HCT116 (cell line): ENCODE results near the gene TMEM186. TPM values are rescaled to one million over a fixed set of nuclear protein-coding genes. Genes with fewer than 3 reads are reported as not detected.

ENCODE experiments used
- ATAC-seq: fragments of 200-7000 bp; cut with Tn5 transposase; 2 replicates; pipeline ENCODE4 v1.9.1; 2020; ENCODE audit warnings: mild to moderate bottlenecking, moderate library complexity
- BruUV-seq: library from RNA; stranded (reverse); fragments of 400-500 nt; replicated peaks from 2 replicates; lab custom pipeline; 2021; lab: Mats Ljungman, UMichigan
- CTCF ChIA-PET: fragments of 300-600 bp; sonication (Branson Sonifier 250); formaldehyde crosslinking; loops from one replicate; lab custom pipeline; 2021; ENCODE audit warnings: antibody characterized with exemption; lab: Charles Lee
- POLR2A ChIA-PET: fragments of 300-600, 350-600 bp; sonication (Branson Sonifier 250); formaldehyde crosslinking; loops from one replicate; lab custom pipeline; 2021; ENCODE audit warnings: antibody characterized with exemption; lab: Charles Lee
- RAD21 ChIA-PET, 2 experiments: fragments of 300-600 bp; sonication (Branson Sonifier 250); formaldehyde crosslinking; loops; one replicate each; lab custom pipeline; 2023; ENCODE audit warnings: low total read pairs in 2 of 2; ENCODE audit not compliant: uncharacterized antibody in 2 of 2, unreplicated experiment in 2 of 2, low non-redundant PET in 1 of 2; lab: Charles Lee
- DNase-seq: peaks from one replicate; pipeline ENCODE4 v3.0.0-alpha.2; 2010; ENCODE audit warnings: low read depth, low spot score
- H2AFZ ChIP-seq: fragments of 200-600 bp; shearing (Covaris generic), sonication (generic); 2 replicates; pipeline ENCODE4 v1.6.1; 2017; ENCODE audit warnings: low read depth, mixed run types, mixed read lengths, antibody characterized with exemption, low read length; ENCODE audit not compliant: poor library complexity, severe bottlenecking
- H3K27ac ChIP-seq: 2 replicates; pipeline ENCODE4 v1.5.1; 2012; ENCODE audit warnings: low read depth, low read length
- H3K27me3 ChIP-seq: fragments of 200-600 bp; sonication (generic); 2 replicates; pipeline ENCODE4 v1.6.1; 2016; ENCODE audit warnings: mixed run types, low read length, mixed read lengths; ENCODE audit not compliant: insufficient read depth
- H3K36me3 ChIP-seq, 2 experiments: fragments of 200-500 bp in 1 of 2; fragments of 200-600 bp in 1 of 2; sonication (Bioruptor generic) in 1 of 2; sonication (generic) in 1 of 2; 2 replicates each; pipeline versions ENCODE4 v1.5.1 to v1.6.1; 2014 to 2016; ENCODE audit warnings: low read length in 2 of 2, inconsistent platforms in 1 of 2, mixed read lengths in 1 of 2, mixed run types in 1 of 2; ENCODE audit not compliant: insufficient read depth in 2 of 2, control insufficient read depth in 1 of 2
- H3K4me1 ChIP-seq, 2 experiments: fragments of 200-600 bp in 1 of 2; sonication (generic) in 1 of 2; 2 replicates each; pipeline versions ENCODE4 v1.5.1 to v1.6.1; 2012 to 2017; ENCODE audit warnings: low read length in 2 of 2, inconsistent platforms in 1 of 2, mild to moderate bottlenecking in 1 of 2, mixed read lengths in 1 of 2, mixed run types in 1 of 2, moderate library complexity in 1 of 2; ENCODE audit not compliant: insufficient read depth in 2 of 2, control insufficient read depth in 1 of 2
- H3K4me2 ChIP-seq: fragments of 200-600 bp; sonication (generic); 2 replicates; pipeline ENCODE4 v1.6.1; 2017; ENCODE audit warnings: mixed run types, low read length, mixed read lengths
- H3K4me3 ChIP-seq, 2 experiments: fragments of 200-600 bp in 1 of 2; sonication (generic) in 1 of 2; replicated peaks in 1 of 2; 2 replicates each; pipeline ENCODE4 v1.5.1; 2011 to 2016; ENCODE audit warnings: low read length in 2 of 2, control low read depth in 1 of 2, low read depth in 1 of 2, mild to moderate bottlenecking in 1 of 2, mixed read lengths in 1 of 2, mixed run types in 1 of 2
- H3K79me2 ChIP-seq: fragments of 200-600 bp; sonication (generic); 2 replicates; pipeline ENCODE4 v1.6.1; 2017; ENCODE audit warnings: mild to moderate bottlenecking, mixed run types, low read length, moderate library complexity, mixed read lengths; ENCODE audit not compliant: insufficient read depth
- H3K9ac ChIP-seq: fragments of 200-600 bp; sonication (generic); 2 replicates; pipeline ENCODE4 v1.6.1; 2016; ENCODE audit warnings: low read length, mixed read lengths
- H3K9me2 ChIP-seq: fragments of 200-600 bp; sonication (generic), shearing (Covaris generic); 2 replicates; pipeline ENCODE4 v1.6.1; 2017; ENCODE audit warnings: mixed run types, mild to moderate bottlenecking, moderate library complexity; ENCODE audit not compliant: insufficient read depth
- H3K9me3 ChIP-seq, 2 experiments: fragments of 200-500 bp in 1 of 2; fragments of 200-600 bp in 1 of 2; sonication (Bioruptor generic) in 1 of 2; sonication (generic) in 1 of 2; 2 replicates each; pipeline ENCODE4 v1.6.1; 2014 to 2017; ENCODE audit warnings: low read length in 2 of 2, mixed read lengths in 2 of 2, inconsistent platforms in 1 of 2, low read depth in 1 of 2, mild to moderate bottlenecking in 1 of 2, mixed run types in 1 of 2, moderate library complexity in 1 of 2; ENCODE audit not compliant: control insufficient read depth in 1 of 2, insufficient read depth in 1 of 2
- H4K20me1 ChIP-seq: fragments of 200-600 bp; sonication (generic), shearing (Covaris generic); 2 replicates; pipeline ENCODE4 v1.6.1; 2017; ENCODE audit warnings: mixed run types, mild to moderate bottlenecking, moderate library complexity; ENCODE audit not compliant: insufficient read depth
- CEBPB ChIP-seq: IDR thresholded peaks from 2 replicates; pipeline ENCODE4 v1.6.1; 2012; ENCODE audit warnings: low read depth
- ELF1 ChIP-seq: IDR thresholded peaks from 2 replicates; pipeline ENCODE4 v1.6.1; 2012; ENCODE audit warnings: low read depth, borderline replicate concordance
- EZH2 ChIP-seq: fragments of 200-600 bp; sonication (generic); IDR thresholded peaks from 2 replicates; pipeline ENCODE4 v1.6.1; 2017; ENCODE audit warnings: antibody characterized with exemption, mixed run types
- EZH2phosphoT487 ChIP-seq: fragments of 200-600 bp; IDR thresholded peaks from 2 replicates; pipeline ENCODE4 v1.6.1; 2018; ENCODE audit warnings: antibody characterized with exemption, borderline replicate concordance
- POLR2AphosphoS5 ChIP-seq: IDR thresholded peaks from 2 replicates; pipeline ENCODE4 v1.6.1; 2011; ENCODE audit warnings: mild to moderate bottlenecking, low read depth, low read length, moderate library complexity
- RAD21 ChIP-seq: IDR thresholded peaks from 2 replicates; pipeline ENCODE4 v1.6.1; 2012; ENCODE audit warnings: low read depth, mild to moderate bottlenecking
- SIN3A ChIP-seq: IDR thresholded peaks from 2 replicates; pipeline ENCODE4 v1.6.1; 2012; ENCODE audit warnings: low read depth
- SRF ChIP-seq: IDR thresholded peaks from 2 replicates; pipeline ENCODE4 v1.6.1; 2012; ENCODE audit warnings: low read depth
- ZFX ChIP-seq: fragments of 450-650 bp; IDR thresholded peaks from 2 replicates; pipeline ENCODE4 v1.6.1; 2017
- intact Hi-C: fragments of 100-400 bp; cut with micrococcal nuclease; formaldehyde crosslinking; loops from 2 replicates; pipeline ENCODE4 v1.10.0; 2022
- total RNA-seq: library from RNA; stranded (reverse); gene quantifications from one replicate; pipeline ENCODE4 v1.2.1, GENCODE V29; 2021; ENCODE audit not compliant: unreplicated experiment
- TF ChIP-seq, protein P1 (sequence below), 3 experiments: fragments of 200-600 bp in 1 of 3; sonication (generic) in 1 of 3; IDR thresholded peaks in 2 of 3; conservative IDR thresholded peaks in 1 of 3; 2 replicates each; pipeline ENCODE4 v1.5.1; 2012 to 2017; ENCODE audit warnings: low read depth in 2 of 3, low read length in 2 of 3, antibody characterized with exemption in 1 of 3, borderline replicate concordance in 1 of 3, control low read depth in 1 of 3, mild to moderate bottlenecking in 1 of 3, mixed read lengths in 1 of 3, mixed run types in 1 of 3, moderate library complexity in 1 of 3; ENCODE audit not compliant: insufficient read depth in 1 of 3
- TF ChIP-seq, protein P2 (sequence below): IDR thresholded peaks from 2 replicates; pipeline ENCODE4 v1.6.1; 2012
- TF ChIP-seq, protein P3 (sequence below): IDR thresholded peaks from 2 replicates; pipeline ENCODE4 v1.6.1; 2012

Gene TMEM186
- total RNA-seq, 1 experiment from 2014 or later: 14.0 TPM

DNA sequence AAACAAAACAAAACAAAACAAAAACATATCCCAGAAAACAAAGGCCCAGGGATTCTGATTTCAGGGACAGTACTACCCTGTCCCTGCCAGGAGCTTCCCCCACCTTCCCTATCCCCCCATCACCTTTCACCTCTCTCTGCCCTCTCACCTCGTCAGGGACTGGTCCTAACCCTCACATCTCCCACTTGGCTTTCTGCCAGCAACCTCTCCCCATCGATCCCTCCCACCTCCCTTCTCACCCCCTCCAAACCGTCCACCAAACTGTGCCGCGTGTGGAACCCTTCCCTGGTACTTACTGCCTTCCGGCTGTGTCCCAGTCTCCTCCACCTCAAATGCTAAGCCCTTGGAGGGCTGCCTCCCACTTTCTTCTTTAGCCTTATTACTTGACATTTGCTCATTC lies 36.4 kb downstream of the TMEM186 start:
- Histone ChIP-seq H3K27me3 (no peaks in the 10 kb centered on the region), H3K4me2 (no peak overlapping the region), H3K36me3 (no peaks in the 10 kb centered on the region), H3K9me3 (no peaks in the 10 kb centered on the region), H3K79me2 (no peaks in the 10 kb centered on the region), H3K4me1 (no peaks in the 10 kb centered on the region), H3K4me3 (no peak overlapping the region), H4K20me1 (no peaks in the 10 kb centered on the region), H3K9me2 (no peaks in the 10 kb centered on the region), H3K9ac (no peak overlapping the region), H3K27ac (no peak overlapping the region), H2AFZ (no peak overlapping the region)
- BruUV-seq: no TSS peak
- DNase-seq (no peak), ATAC-seq (no peak)
- RAD21 ChIA-PET: no interaction called here
- intact Hi-C loops: no loop called here
- POLR2A ChIA-PET: no interaction called here
- CTCF ChIA-PET: no interaction called here
- TF ChIP-seq SIN3A: no peak

GRCh38 chr16:8760021-8760420 lies 37.4 kb downstream of the TMEM186 start:
- no TSS peak for BruUV-seq
- H3K9ac ChIP-seq: no peak overlapping the region
- no peaks in the 10 kb centered on the region for H3K79me2 ChIP-seq
- no peak overlapping the region for H3K4me3 ChIP-seq
- no peaks in the 10 kb centered on the region for H3K27me3 ChIP-seq
- no peak for DNase-seq
- no peaks in the 10 kb centered on the region for H3K4me1 ChIP-seq
- no peak overlapping the region for H2AFZ ChIP-seq
- no peaks in the 10 kb centered on the region for H3K9me2 ChIP-seq
- no peaks in the 10 kb centered on the region for H4K20me1 ChIP-seq
- ChIA-PET POLR2A (no interaction called here), CTCF (no interaction called here), RAD21 (no interaction called here)
- H3K9me3 ChIP-seq: no peaks in the 10 kb centered on the region
- TF ChIP-seq, protein P1, sequence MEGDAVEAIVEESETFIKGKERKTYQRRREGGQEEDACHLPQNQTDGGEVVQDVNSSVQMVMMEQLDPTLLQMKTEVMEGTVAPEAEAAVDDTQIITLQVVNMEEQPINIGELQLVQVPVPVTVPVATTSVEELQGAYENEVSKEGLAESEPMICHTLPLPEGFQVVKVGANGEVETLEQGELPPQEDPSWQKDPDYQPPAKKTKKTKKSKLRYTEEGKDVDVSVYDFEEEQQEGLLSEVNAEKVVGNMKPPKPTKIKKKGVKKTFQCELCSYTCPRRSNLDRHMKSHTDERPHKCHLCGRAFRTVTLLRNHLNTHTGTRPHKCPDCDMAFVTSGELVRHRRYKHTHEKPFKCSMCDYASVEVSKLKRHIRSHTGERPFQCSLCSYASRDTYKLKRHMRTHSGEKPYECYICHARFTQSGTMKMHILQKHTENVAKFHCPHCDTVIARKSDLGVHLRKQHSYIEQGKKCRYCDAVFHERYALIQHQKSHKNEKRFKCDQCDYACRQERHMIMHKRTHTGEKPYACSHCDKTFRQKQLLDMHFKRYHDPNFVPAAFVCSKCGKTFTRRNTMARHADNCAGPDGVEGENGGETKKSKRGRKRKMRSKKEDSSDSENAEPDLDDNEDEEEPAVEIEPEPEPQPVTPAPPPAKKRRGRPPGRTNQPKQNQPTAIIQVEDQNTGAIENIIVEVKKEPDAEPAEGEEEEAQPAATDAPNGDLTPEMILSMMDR (IDR thresholded peaks at IDR 0.05 in 2 of 3, conservative IDR thresholded peaks at IDR 0.05 in 1 of 3; ENCODE audit: borderline replicate concordance in 1 of 3, insufficient read depth in 1 of 3, low read depth in 2 of 3, low read length in 2 of 3): no peak
- TF ChIP-seq POLR2AphosphoS5 (no peak), ELF1 (no peak), EZH2phosphoT487 (no peak), EZH2 (no peak), CEBPB (no peak), ZFX (no peak), RAD21 (no peak), SIN3A (no peak), SRF (no peak)
- TF ChIP-seq, protein P2, sequence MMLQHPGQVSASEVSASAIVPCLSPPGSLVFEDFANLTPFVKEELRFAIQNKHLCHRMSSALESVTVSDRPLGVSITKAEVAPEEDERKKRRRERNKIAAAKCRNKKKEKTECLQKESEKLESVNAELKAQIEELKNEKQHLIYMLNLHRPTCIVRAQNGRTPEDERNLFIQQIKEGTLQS: no peak
- TF ChIP-seq, protein P3, sequence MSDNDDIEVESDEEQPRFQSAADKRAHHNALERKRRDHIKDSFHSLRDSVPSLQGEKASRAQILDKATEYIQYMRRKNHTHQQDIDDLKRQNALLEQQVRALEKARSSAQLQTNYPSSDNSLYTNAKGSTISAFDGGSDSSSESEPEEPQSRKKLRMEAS: no peak
- intact Hi-C loops: no loop called here
- no peaks in the 10 kb centered on the region for H3K36me3 ChIP-seq
- ATAC-seq: no peak
- H3K4me2 ChIP-seq: no peak overlapping the region
- H3K27ac ChIP-seq: no peak overlapping the region
